Measurements from ENCODE around the gene NFKB1.

The NFKB1 gene

GRCh38 chr4:102601586-102602227 is 100.5 kb downstream of the NFKB1 start:
- TF ChIP-seq EZH2phosphoT487 (IDR thresholded peaks at IDR 0.05; ENCODE audit: low read depth): no peak
- TF ChIP-seq CTCF (IDR thresholded peaks at IDR 0.05; ENCODE audit: low read depth, low read length): no peak
- Histone ChIP-seq H3K4me1 (ENCODE audit: low read length) (peaks cover 10% of the 10 kb centered on the region), H3K9ac (ENCODE audit: low read length) (no peak overlapping the region), H4K20me1 (ENCODE audit: insufficient read depth, low read length) (no peaks in the 10 kb centered on the region), H3K79me2 (ENCODE audit: low read length) (no peaks in the 10 kb centered on the region), H3K27me3 (ENCODE audit: low read depth, low read length) (no peaks in the 10 kb centered on the region), H3K27ac (ENCODE audit: low read length) (no peak overlapping the region), H3K4me2 (ENCODE audit: low read length) (no peak overlapping the region), H3K36me3 (replicated peaks; ENCODE audit: low read depth, low read length) (peaks cover 76% of the 10 kb centered on the region), H3K4me3 (ENCODE audit: low read length) (no peak overlapping the region), H2AFZ (ENCODE audit: low read depth, low read length) (no peak overlapping the region), H3K9me3 (ENCODE audit: insufficient read depth, low read length) (no peaks in the 10 kb centered on the region)

- no peak overlapping the region for H3K4me3 ChIP-seq (ENCODE audit: low read length)
- no peak overlapping the region for H3K27ac ChIP-seq (ENCODE audit: low read length)
Measured at GRCh38 chr4:102604222-102604940, 103.2 kb downstream of the NFKB1 start.

GRCh38 chr4:102606261-102606660 is 105.1 kb downstream of the NFKB1 start:
- Histone ChIP-seq H3K4me1 (ENCODE audit: low read length) (no peaks in the 10 kb centered on the region), H3K79me2 (ENCODE audit: low read length) (no peaks in the 10 kb centered on the region), H2AFZ (ENCODE audit: low read depth, low read length) (no peak overlapping the region), H3K27me3 (ENCODE audit: low read depth, low read length) (no peaks in the 10 kb centered on the region), H3K9ac (ENCODE audit: low read length) (no peak overlapping the region), H3K9me3 (ENCODE audit: insufficient read depth, low read length) (no peaks in the 10 kb centered on the region), H4K20me1 (ENCODE audit: insufficient read depth, low read length) (no peaks in the 10 kb centered on the region), H3K27ac (ENCODE audit: low read length) (no peak overlapping the region), H3K4me2 (ENCODE audit: low read length) (no peak overlapping the region), H3K4me3 (ENCODE audit: low read length) (no peak overlapping the region), H3K36me3 (replicated peaks; ENCODE audit: low read depth, low read length) (peaks cover 72% of the 10 kb centered on the region)
- TF ChIP-seq CTCF (IDR thresholded peaks at IDR 0.05; ENCODE audit: low read depth, low read length): no peak
- TF ChIP-seq EZH2phosphoT487 (IDR thresholded peaks at IDR 0.05; ENCODE audit: low read depth): no peak

More at GRCh38 chr4:102604222-102604940, 103.2 kb downstream of the NFKB1 start:
- Histone ChIP-seq H3K36me3 (replicated peaks; ENCODE audit: low read depth, low read length) (peaks cover 72% of the 10 kb centered on the region), H3K27me3 (ENCODE audit: low read depth, low read length) (no peaks in the 10 kb centered on the region), H3K79me2 (ENCODE audit: low read length) (no peaks in the 10 kb centered on the region), H3K4me1 (ENCODE audit: low read length) (no peaks in the 10 kb centered on the region), H3K9ac (ENCODE audit: low read length) (no peak overlapping the region), H3K9me3 (ENCODE audit: insufficient read depth, low read length) (no peaks in the 10 kb centered on the region), H4K20me1 (ENCODE audit: insufficient read depth, low read length) (no peaks in the 10 kb centered on the region), H2AFZ (ENCODE audit: low read depth, low read length) (no peak overlapping the region), H3K4me2 (ENCODE audit: low read length) (no peak overlapping the region)
- TF ChIP-seq CTCF (IDR thresholded peaks at IDR 0.05; ENCODE audit: low read depth, low read length): no peak
- no peak for TF ChIP-seq EZH2phosphoT487 (IDR thresholded peaks at IDR 0.05; ENCODE audit: low read depth)

- no peak overlapping the region for H3K27ac ChIP-seq (ENCODE audit: low read length)
- no peaks in the 10 kb centered on the region for H3K79me2 ChIP-seq (ENCODE audit: low read length)
- H3K27me3 ChIP-seq (ENCODE audit: low read depth, low read length): no peaks in the 10 kb centered on the region
- H3K4me1 ChIP-seq (ENCODE audit: low read length): no peaks in the 10 kb centered on the region
- no peaks in the 10 kb centered on the region for H3K9me3 ChIP-seq (ENCODE audit: insufficient read depth, low read length)
- no peak overlapping the region for H3K4me2 ChIP-seq (ENCODE audit: low read length)
- H2AFZ ChIP-seq (ENCODE audit: low read depth, low read length): no peak overlapping the region
- H3K9ac ChIP-seq (ENCODE audit: low read length): no peak overlapping the region
- H3K36me3 ChIP-seq (replicated peaks; ENCODE audit: low read depth, low read length): peaks cover 75% of the 10 kb centered on the region
- TF ChIP-seq EZH2phosphoT487 (IDR thresholded peaks at IDR 0.05; ENCODE audit: low read depth) (no peak), CTCF (IDR thresholded peaks at IDR 0.05; ENCODE audit: low read depth, low read length) (no peak)
- no peak overlapping the region for H3K4me3 ChIP-seq (ENCODE audit: low read length)
- no peaks in the 10 kb centered on the region for H4K20me1 ChIP-seq (ENCODE audit: insufficient read depth, low read length)
Measured at GRCh38 chr4:102606846-102607450, 105.8 kb downstream of the NFKB1 start.
